ENCODE measurements around the gene HS6ST2.

Gene HS6ST2

GRCh38 chrX:132638313-132638712, 320.1 kb downstream of the HS6ST2 start:
- H3K27ac Mint-ChIP-seq: no peak overlapping the region
- H3K36me3 Mint-ChIP-seq: no peaks in the 10 kb centered on the region
- H3K4me3 Mint-ChIP-seq: no peak overlapping the region
- H3K27me3 Mint-ChIP-seq: no peaks in the 10 kb centered on the region
- H3K4me1 Mint-ChIP-seq (ENCODE audit: low read depth): no peaks in the 10 kb centered on the region
- H3K9me3 Mint-ChIP-seq (ENCODE audit: low read depth): no peaks in the 10 kb centered on the region

- no peak overlapping the region for H3K4me3 Mint-ChIP-seq
- H3K36me3 Mint-ChIP-seq: no peaks in the 10 kb centered on the region
- no peak overlapping the region for H3K27ac Mint-ChIP-seq
- H3K27me3 Mint-ChIP-seq: peaks cover 2% of the 10 kb centered on the region
- H3K9me3 Mint-ChIP-seq (ENCODE audit: low read depth): no peaks in the 10 kb centered on the region
- H3K4me1 Mint-ChIP-seq (ENCODE audit: low read depth): no peaks in the 10 kb centered on the region
Observed at GRCh38 chrX:132636080-132636479, 322.3 kb downstream of the HS6ST2 start.

GRCh38 chrX:132634521-132634920, 323.9 kb downstream of the HS6ST2 start:
- Mint-ChIP-seq H3K4me3 (no peak overlapping the region), H3K27ac (no peak overlapping the region), H3K9me3 (ENCODE audit: low read depth) (no peaks in the 10 kb centered on the region), H3K36me3 (no peaks in the 10 kb centered on the region), H3K27me3 (peaks cover 2% of the 10 kb centered on the region), H3K4me1 (ENCODE audit: low read depth) (no peaks in the 10 kb centered on the region)

GRCh38 chrX:132631579-132632232, 326.7 kb downstream of the HS6ST2 start:
- Mint-ChIP-seq H3K4me3 (no peak overlapping the region), H3K9me3 (ENCODE audit: low read depth) (no peaks in the 10 kb centered on the region), H3K27me3 (peaks cover 2% of the 10 kb centered on the region), H3K36me3 (no peaks in the 10 kb centered on the region), H3K4me1 (ENCODE audit: low read depth) (no peaks in the 10 kb centered on the region), H3K27ac (no peak overlapping the region)

GRCh38 chrX:132624466-132624865, 334.0 kb downstream of the HS6ST2 start:
- no peaks in the 10 kb centered on the region for H3K27me3 Mint-ChIP-seq
- no peaks in the 10 kb centered on the region for H3K36me3 Mint-ChIP-seq
- no peak overlapping the region for H3K4me3 Mint-ChIP-seq
- H3K9me3 Mint-ChIP-seq (ENCODE audit: low read depth): no peaks in the 10 kb centered on the region
- peaks cover 4% of the 10 kb centered on the region for H3K4me1 Mint-ChIP-seq (ENCODE audit: low read depth)
- no peak overlapping the region for H3K27ac Mint-ChIP-seq

GRCh38 chrX:132623942-132624341, 334.5 kb downstream of the HS6ST2 start:
- Mint-ChIP-seq H3K36me3 (no peaks in the 10 kb centered on the region), H3K9me3 (ENCODE audit: low read depth) (no peaks in the 10 kb centered on the region), H3K4me1 (ENCODE audit: low read depth) (peaks cover 4% of the 10 kb centered on the region), H3K4me3 (no peak overlapping the region), H3K27me3 (no peaks in the 10 kb centered on the region), H3K27ac (no peak overlapping the region)

GRCh38 chrX:132623300-132623699, 335.1 kb downstream of the HS6ST2 start:
- no peaks in the 10 kb centered on the region for H3K36me3 Mint-ChIP-seq
- no peaks in the 10 kb centered on the region for H3K9me3 Mint-ChIP-seq (ENCODE audit: low read depth)
- no peak overlapping the region for H3K4me3 Mint-ChIP-seq
- H3K27ac Mint-ChIP-seq: no peak overlapping the region
- peaks cover 4% of the 10 kb centered on the region for H3K4me1 Mint-ChIP-seq (ENCODE audit: low read depth)
- H3K27me3 Mint-ChIP-seq: no peaks in the 10 kb centered on the region

GRCh38 chrX:132622130-132622529, 336.3 kb downstream of the HS6ST2 start:
- no peaks in the 10 kb centered on the region for H3K9me3 Mint-ChIP-seq (ENCODE audit: low read depth)
- H3K4me1 Mint-ChIP-seq (ENCODE audit: low read depth): peaks cover 4% of the 10 kb centered on the region
- no peak overlapping the region for H3K27ac Mint-ChIP-seq
- H3K36me3 Mint-ChIP-seq: no peaks in the 10 kb centered on the region
- no peak overlapping the region for H3K4me3 Mint-ChIP-seq
- H3K27me3 Mint-ChIP-seq: no peaks in the 10 kb centered on the region

GRCh38 chrX:132618810-132619209, 339.6 kb downstream of the HS6ST2 start:
- Mint-ChIP-seq H3K36me3 (no peaks in the 10 kb centered on the region), H3K4me1 (ENCODE audit: low read depth) (peaks cover 4% of the 10 kb centered on the region), H3K27ac (no peak overlapping the region), H3K27me3 (no peaks in the 10 kb centered on the region), H3K4me3 (no peak overlapping the region), H3K9me3 (ENCODE audit: low read depth) (no peaks in the 10 kb centered on the region)

- H3K27me3 Mint-ChIP-seq: no peaks in the 10 kb centered on the region
- H3K9me3 Mint-ChIP-seq (ENCODE audit: low read depth): no peaks in the 10 kb centered on the region
- no peak overlapping the region for H3K4me3 Mint-ChIP-seq
- no peak overlapping the region for H3K27ac Mint-ChIP-seq
- H3K4me1 Mint-ChIP-seq (ENCODE audit: low read depth): no peaks in the 10 kb centered on the region
- H3K36me3 Mint-ChIP-seq: no peaks in the 10 kb centered on the region
Observed at GRCh38 chrX:132615391-132616131, 342.9 kb downstream of the HS6ST2 start.

GRCh38 chrX:132614297-132614696, 344.1 kb downstream of the HS6ST2 start:
- H3K36me3 Mint-ChIP-seq: no peaks in the 10 kb centered on the region
- H3K9me3 Mint-ChIP-seq (ENCODE audit: low read depth): no peaks in the 10 kb centered on the region
- H3K4me1 Mint-ChIP-seq (ENCODE audit: low read depth): no peaks in the 10 kb centered on the region
- H3K27me3 Mint-ChIP-seq: no peaks in the 10 kb centered on the region
- no peak overlapping the region for H3K27ac Mint-ChIP-seq
- H3K4me3 Mint-ChIP-seq: no peak overlapping the region

- no peak overlapping the region for H3K4me3 Mint-ChIP-seq
- no peaks in the 10 kb centered on the region for H3K36me3 Mint-ChIP-seq
- H3K27me3 Mint-ChIP-seq: no peaks in the 10 kb centered on the region
Observed at GRCh38 chrX:132613801-132614200, 344.6 kb downstream of the HS6ST2 start.

GRCh38 chrX:132612821-132613564, 345.4 kb downstream of the HS6ST2 start:
- no peaks in the 10 kb centered on the region for H3K36me3 Mint-ChIP-seq
- H3K27me3 Mint-ChIP-seq: no peaks in the 10 kb centered on the region
- no peaks in the 10 kb centered on the region for H3K4me1 Mint-ChIP-seq (ENCODE audit: low read depth)
- no peaks in the 10 kb centered on the region for H3K9me3 Mint-ChIP-seq (ENCODE audit: low read depth)
- H3K4me3 Mint-ChIP-seq: no peak overlapping the region
- no peak overlapping the region for H3K27ac Mint-ChIP-seq

More at GRCh38 chrX:132613801-132614200, 344.6 kb downstream of the HS6ST2 start:
- H3K4me1 Mint-ChIP-seq (ENCODE audit: low read depth): no peaks in the 10 kb centered on the region
- H3K9me3 Mint-ChIP-seq (ENCODE audit: low read depth): no peaks in the 10 kb centered on the region
- H3K27ac Mint-ChIP-seq: no peak overlapping the region

- H3K9me3 Mint-ChIP-seq (ENCODE audit: low read depth): no peaks in the 10 kb centered on the region
- H3K4me1 Mint-ChIP-seq (ENCODE audit: low read depth): no peaks in the 10 kb centered on the region
- no peaks in the 10 kb centered on the region for H3K27me3 Mint-ChIP-seq
- H3K36me3 Mint-ChIP-seq: no peaks in the 10 kb centered on the region
- H3K4me3 Mint-ChIP-seq: no peak overlapping the region
- H3K27ac Mint-ChIP-seq: no peak overlapping the region
Observed at GRCh38 chrX:132610536-132610935, 347.9 kb downstream of the HS6ST2 start.

- Mint-ChIP-seq H3K9me3 (ENCODE audit: low read depth) (no peaks in the 10 kb centered on the region), H3K36me3 (no peaks in the 10 kb centered on the region), H3K27me3 (no peaks in the 10 kb centered on the region), H3K4me1 (ENCODE audit: low read depth) (no peaks in the 10 kb centered on the region), H3K27ac (no peak overlapping the region), H3K4me3 (no peak overlapping the region)
Observed at GRCh38 chrX:132609362-132609848, 349.0 kb downstream of the HS6ST2 start.
